CD8-positive, alpha-beta memory T cell (primary cell): ENCODE measurements around the gene MYO1C. TPM values are rescaled to one million over a fixed set of nuclear protein-coding genes. Genes with fewer than 3 reads are reported as not detected.

Experiments
- CTCF ChIA-PET: fragments of 350-600 bp; sonication (Branson Sonifier 250); formaldehyde crosslinking; loops from one replicate; lab custom pipeline; 2021; ENCODE audit warnings: antibody characterized with exemption; lab: Charles Lee
- POLR2A ChIA-PET: fragments of 350-600 bp; sonication (Branson Sonifier 250); formaldehyde crosslinking; loops from one replicate; lab custom pipeline; 2021; ENCODE audit warnings: antibody characterized with exemption; lab: Charles Lee
- DNase-seq, 5 donors: peaks; one replicate each; pipeline versions ENCODE4 v3.0.0 to v3.0.0-alpha.2; 2020 to 2022; ENCODE audit warnings: mixed read lengths in 1 of 5
- H3K27ac ChIP-seq: one replicate; pipeline ENCODE4 v1.7.0; 2013; ENCODE audit warnings: low read depth, mild to moderate bottlenecking, low read length, moderate library complexity
- H3K27me3 ChIP-seq: 2 replicates; pipeline ENCODE4 v1.7.0; 2013; ENCODE audit warnings: low read length, mild to moderate bottlenecking; ENCODE audit not compliant: insufficient read depth, poor library complexity, severe bottlenecking
- H3K36me3 ChIP-seq: 2 replicates; pipeline ENCODE4 v1.7.0; 2013; ENCODE audit warnings: mild to moderate bottlenecking, low read length, moderate library complexity; ENCODE audit not compliant: insufficient read depth
- H3K4me1 ChIP-seq: 2 replicates; pipeline ENCODE4 v1.7.0; 2013; ENCODE audit warnings: mild to moderate bottlenecking, low read length, moderate library complexity; ENCODE audit not compliant: insufficient read depth
- H3K4me3 ChIP-seq: 2 replicates; pipeline ENCODE4 v1.7.0; 2013; ENCODE audit warnings: mild to moderate bottlenecking, low read length
- H3K9me3 ChIP-seq: 2 replicates; pipeline ENCODE4 v1.7.0; 2013; ENCODE audit warnings: mild to moderate bottlenecking, low read length
- H3K27ac Mint-ChIP-seq, 8 donors: one replicate each; pipeline ENCODE4 v1.8.0; 2020 to 2021; ENCODE audit warnings: mixed read lengths in 8 of 8, mild to moderate bottlenecking in 6 of 8, inconsistent platforms in 3 of 8, moderate library complexity in 3 of 8
- H3K27me3 Mint-ChIP-seq, 2 donors: one replicate each; pipeline ENCODE4 v1.8.0; 2020 to 2021; ENCODE audit warnings: mixed read lengths in 2 of 2, mild to moderate bottlenecking in 1 of 2, moderate library complexity in 1 of 2
- H3K36me3 Mint-ChIP-seq, 3 donors: one replicate each; pipeline ENCODE4 v1.8.0; 2020 to 2021; ENCODE audit warnings: mixed read lengths in 3 of 3, inconsistent platforms in 1 of 3, mild to moderate bottlenecking in 1 of 3
- H3K4me1 Mint-ChIP-seq, 3 donors: one replicate each; pipeline ENCODE4 v1.8.0; 2020 to 2021; ENCODE audit warnings: mixed read lengths in 3 of 3, inconsistent platforms in 1 of 3, mild to moderate bottlenecking in 1 of 3
- H3K4me3 Mint-ChIP-seq, 7 donors: one replicate each; pipeline ENCODE4 v1.8.0; 2020 to 2021; ENCODE audit warnings: mixed read lengths in 7 of 7, mild to moderate bottlenecking in 6 of 7, moderate library complexity in 4 of 7, inconsistent platforms in 2 of 7
- H3K9me3 Mint-ChIP-seq, 5 donors: one replicate each; pipeline ENCODE4 v1.8.0; 2020 to 2022; ENCODE audit warnings: mixed read lengths in 5 of 5, mild to moderate bottlenecking in 3 of 5, moderate library complexity in 2 of 5, inconsistent platforms in 1 of 5
- polyA plus RNA-seq: library from polyadenylated mRNA; unstranded; fragments of 300-500 nt; fragmentation: Illumina TruSeq; gene quantifications from one replicate; pipeline ENCODE4 v1.2.3, GENCODE V29; 2021
- total RNA-seq, 2 experiments: library from RNA; stranded (reverse); gene quantifications; one replicate each; pipeline ENCODE4 v1.2.3, GENCODE V29; 2021

The MYO1C gene, protein sequence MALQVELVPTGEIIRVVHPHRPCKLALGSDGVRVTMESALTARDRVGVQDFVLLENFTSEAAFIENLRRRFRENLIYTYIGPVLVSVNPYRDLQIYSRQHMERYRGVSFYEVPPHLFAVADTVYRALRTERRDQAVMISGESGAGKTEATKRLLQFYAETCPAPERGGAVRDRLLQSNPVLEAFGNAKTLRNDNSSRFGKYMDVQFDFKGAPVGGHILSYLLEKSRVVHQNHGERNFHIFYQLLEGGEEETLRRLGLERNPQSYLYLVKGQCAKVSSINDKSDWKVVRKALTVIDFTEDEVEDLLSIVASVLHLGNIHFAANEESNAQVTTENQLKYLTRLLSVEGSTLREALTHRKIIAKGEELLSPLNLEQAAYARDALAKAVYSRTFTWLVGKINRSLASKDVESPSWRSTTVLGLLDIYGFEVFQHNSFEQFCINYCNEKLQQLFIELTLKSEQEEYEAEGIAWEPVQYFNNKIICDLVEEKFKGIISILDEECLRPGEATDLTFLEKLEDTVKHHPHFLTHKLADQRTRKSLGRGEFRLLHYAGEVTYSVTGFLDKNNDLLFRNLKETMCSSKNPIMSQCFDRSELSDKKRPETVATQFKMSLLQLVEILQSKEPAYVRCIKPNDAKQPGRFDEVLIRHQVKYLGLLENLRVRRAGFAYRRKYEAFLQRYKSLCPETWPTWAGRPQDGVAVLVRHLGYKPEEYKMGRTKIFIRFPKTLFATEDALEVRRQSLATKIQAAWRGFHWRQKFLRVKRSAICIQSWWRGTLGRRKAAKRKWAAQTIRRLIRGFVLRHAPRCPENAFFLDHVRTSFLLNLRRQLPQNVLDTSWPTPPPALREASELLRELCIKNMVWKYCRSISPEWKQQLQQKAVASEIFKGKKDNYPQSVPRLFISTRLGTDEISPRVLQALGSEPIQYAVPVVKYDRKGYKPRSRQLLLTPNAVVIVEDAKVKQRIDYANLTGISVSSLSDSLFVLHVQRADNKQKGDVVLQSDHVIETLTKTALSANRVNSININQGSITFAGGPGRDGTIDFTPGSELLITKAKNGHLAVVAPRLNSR
- total RNA-seq (10 to 100 TPM; 36.6 to 36.9 TPM), polyA plus RNA-seq (5.7 TPM)

DNA sequence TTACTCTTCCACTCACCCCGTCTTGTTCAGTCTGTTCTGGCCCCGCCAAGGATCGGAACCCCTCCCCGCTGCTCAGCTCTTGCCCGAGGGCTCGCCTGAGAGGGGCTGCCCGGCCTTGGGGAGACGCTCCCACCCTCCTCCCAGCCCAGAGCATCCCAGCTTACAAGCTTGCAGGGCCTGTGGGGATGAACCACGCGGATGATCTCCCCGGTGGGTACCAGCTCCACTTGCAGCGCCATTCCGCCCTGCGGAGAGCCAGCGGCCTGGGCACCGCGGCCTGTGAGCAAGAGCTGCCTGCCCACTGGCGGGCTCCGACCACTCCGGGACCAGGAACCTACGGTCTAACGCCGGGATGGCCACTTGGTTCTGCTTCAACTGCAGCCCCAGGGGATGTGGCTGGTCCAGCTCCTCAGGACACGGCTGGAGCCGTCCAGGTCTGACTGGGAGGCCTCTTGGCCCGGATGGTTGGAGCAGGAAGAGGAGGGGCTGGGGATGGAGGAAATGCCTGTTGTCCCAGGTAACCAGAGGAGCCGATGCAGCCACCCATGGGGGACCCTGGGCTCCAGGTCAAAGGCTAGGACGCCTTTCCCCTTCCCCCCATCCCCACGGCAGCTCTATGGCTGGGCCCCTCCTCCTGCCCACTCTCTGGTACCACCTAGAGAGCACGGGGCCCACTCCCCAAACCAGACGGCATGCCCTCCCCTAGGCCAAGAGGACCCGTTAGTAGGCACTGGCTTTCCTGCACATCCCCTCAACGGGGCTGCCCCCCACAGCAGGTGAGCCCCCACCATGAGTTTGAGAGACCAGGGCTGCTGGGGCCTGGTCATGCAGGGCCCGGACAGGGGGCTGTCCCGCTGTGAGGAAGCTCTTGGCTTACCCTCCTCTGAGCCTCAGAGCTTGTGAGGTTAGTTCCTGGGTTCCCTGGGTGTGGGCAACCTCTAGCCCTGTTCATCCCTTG is at the start of gene MYO1C:
Gene MYO1C (minus strand): TSS at position 438 of the 958 bp plus-strand sequence. CDS start 199 bp downstream, at position 239.
- Histone ChIP-seq H3K9me3 (no peaks in the 10 kb centered on the region), H3K27me3 (no peaks in the 10 kb centered on the region), H3K4me1 (peaks cover 30% of the 10 kb centered on the region), H3K36me3 (peaks cover 11% of the 10 kb centered on the region), H3K27ac (no peak within 1 kb of the TSS), H3K4me3 (peak within 1 kb of the TSS; percentile 34)
- ChIA-PET POLR2A (interaction anchor here (0.9 to 1.7 kb wide), 2 partner anchors 13 to 111 kb away, joined by 3 to 4 read pairs; no protein-coding TSS in a partner anchor), CTCF (interaction anchor here (0.7 to 1.8 kb wide), 2 partner anchors 23 to 127 kb away, joined by 4 to 7 read pairs; no protein-coding TSS in a partner anchor)
- H3K4me3 Mint-ChIP-seq = peak within 1 kb of the TSS; percentile 74 to 92 (median 84)
- H3K27me3 Mint-ChIP-seq = peaks cover 0 to 1% of the 10 kb centered on the region in 2 donors
- no peak for DNase-seq
- H3K4me1 Mint-ChIP-seq = peaks cover 13 to 37% (median 18%) of the 10 kb centered on the region in 3 donors
- no peaks in the 10 kb centered on the region for H3K9me3 Mint-ChIP-seq
- peaks cover 0 to 28% (median 3%) of the 10 kb centered on the region in 3 donors for H3K36me3 Mint-ChIP-seq
- peak within 1 kb of the TSS; percentile 43 to 91 (median 68) for H3K27ac Mint-ChIP-seq

DNA sequence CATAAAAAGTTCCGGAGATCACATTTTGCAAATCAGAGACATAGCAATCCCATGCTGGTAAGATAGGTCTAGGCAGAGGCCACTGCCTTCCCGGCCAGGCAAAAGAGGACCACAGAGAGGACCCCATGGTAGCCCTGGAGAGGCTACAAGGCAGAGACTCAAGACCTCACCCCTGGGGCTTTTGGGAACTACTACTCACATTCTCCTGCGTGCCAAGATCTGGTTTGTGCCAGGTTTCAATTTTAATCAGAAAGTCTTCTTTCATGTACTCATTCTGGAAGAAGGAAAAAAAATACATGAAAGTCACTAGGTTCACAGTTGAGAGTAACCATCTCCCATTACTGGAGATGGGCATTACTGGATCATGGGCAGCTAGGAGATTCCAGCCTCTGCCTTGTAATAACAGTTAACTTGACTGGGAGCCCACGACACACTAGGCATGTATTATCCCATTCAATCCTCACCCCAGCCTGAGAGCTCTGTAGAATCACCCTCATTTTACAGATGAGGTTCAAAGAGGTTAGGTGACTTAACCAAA is 49.0 kb upstream of the MYO1C start:
- Mint-ChIP-seq H3K36me3 (peaks cover 6 to 78% (median 19%) of the 10 kb centered on the region in 3 donors), H3K4me3 (no peak overlapping the region), H3K27me3 (no peaks in the 10 kb centered on the region), H3K9me3 (no peaks in the 10 kb centered on the region), H3K27ac (peak overlapping the region in 1 of 8 donors; percentile 22), H3K4me1 (peaks cover 0 to 6% (median 1%) of the 10 kb centered on the region in 3 donors)
- CTCF ChIA-PET = interaction anchor here (1.0 kb wide), 1 partner anchor 20 kb away, joined by 3 read pairs; no protein-coding TSS in a partner anchor
- Histone ChIP-seq H3K4me1 (no peaks in the 10 kb centered on the region), H3K4me3 (no peak overlapping the region), H3K27me3 (no peaks in the 10 kb centered on the region), H3K9me3 (no peaks in the 10 kb centered on the region), H3K27ac (no peak overlapping the region), H3K36me3 (peaks cover 25% of the 10 kb centered on the region)
- DNase-seq = no peak
- POLR2A ChIA-PET = no interaction called here

DNA sequence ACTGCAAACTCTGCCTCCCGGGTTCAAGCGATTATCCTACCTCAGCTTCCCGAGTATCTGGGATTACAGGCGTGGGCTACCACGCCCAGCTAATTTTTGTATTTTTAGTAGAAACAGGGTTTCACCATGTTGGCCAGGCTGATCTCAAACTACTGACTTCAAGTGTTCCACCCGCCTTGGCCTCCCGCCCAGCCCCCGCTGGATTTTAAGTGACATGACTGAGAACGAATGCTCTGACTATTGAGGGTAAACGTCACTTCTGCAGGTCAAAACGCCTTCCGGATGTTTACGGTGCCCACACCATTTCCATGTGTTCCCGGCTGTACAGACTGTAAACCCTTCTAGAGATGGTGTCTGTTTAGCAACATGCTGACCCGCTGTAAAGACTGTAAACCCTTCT is 47.3 kb upstream of the MYO1C start:
- POLR2A ChIA-PET = interaction anchor here (0.6 kb wide), 1 partner anchor 175 kb away, joined by 3 read pairs; no protein-coding TSS in a partner anchor
- Histone ChIP-seq H3K27me3 (no peaks in the 10 kb centered on the region), H3K36me3 (peaks cover 25% of the 10 kb centered on the region), H3K4me1 (no peaks in the 10 kb centered on the region), H3K27ac (no peak overlapping the region), H3K4me3 (no peak overlapping the region), H3K9me3 (no peaks in the 10 kb centered on the region)
- Mint-ChIP-seq H3K4me3 (no peak overlapping the region), H3K4me1 (peaks cover 0 to 3% (median 0%) of the 10 kb centered on the region in 3 donors), H3K27ac (peak overlapping the region in 1 of 8 donors; percentile 56), H3K36me3 (peaks cover 6 to 78% (median 17%) of the 10 kb centered on the region in 3 donors), H3K27me3 (no peaks in the 10 kb centered on the region), H3K9me3 (no peaks in the 10 kb centered on the region)
- CTCF ChIA-PET = no interaction called here
- DNase-seq = no peak

DNA sequence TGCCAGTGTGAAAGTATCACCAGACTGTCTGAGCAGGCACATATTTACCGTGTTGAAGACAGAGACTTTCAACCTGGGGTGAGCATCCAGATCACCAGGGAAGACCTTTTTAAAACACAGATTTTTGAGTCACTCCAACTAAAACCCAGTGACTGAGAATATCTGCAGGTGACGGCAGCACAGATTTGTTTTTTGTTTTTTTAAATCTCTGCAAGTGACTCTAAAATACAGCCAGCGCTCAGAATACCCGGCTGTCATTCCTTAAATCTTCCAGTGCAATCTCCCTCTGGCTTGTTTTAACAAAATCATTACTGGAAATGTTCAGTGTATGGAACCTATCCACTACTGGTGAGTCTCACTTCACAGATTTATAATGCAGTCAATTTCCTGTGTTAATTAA is 43.3 kb upstream of the MYO1C start:
- Mint-ChIP-seq H3K4me1 (peaks cover 0 to 1% (median 0%) of the 10 kb centered on the region in 3 donors), H3K4me3 (no peak overlapping the region), H3K27me3 (no peaks in the 10 kb centered on the region), H3K9me3 (no peaks in the 10 kb centered on the region), H3K27ac (peak overlapping the region in 1 of 8 donors; percentile 13), H3K36me3 (peaks cover 6 to 82% (median 17%) of the 10 kb centered on the region in 3 donors)
- DNase-seq = no peak
- peaks cover 17% of the 10 kb centered on the region for H3K36me3 ChIP-seq
- POLR2A ChIA-PET = no interaction called here
- H3K27me3 ChIP-seq = no peaks in the 10 kb centered on the region
- H3K4me1 ChIP-seq = no peaks in the 10 kb centered on the region
- H3K4me3 ChIP-seq = no peak overlapping the region
- no peaks in the 10 kb centered on the region for H3K9me3 ChIP-seq
- CTCF ChIA-PET = no interaction called here
- no peak overlapping the region for H3K27ac ChIP-seq

DNA sequence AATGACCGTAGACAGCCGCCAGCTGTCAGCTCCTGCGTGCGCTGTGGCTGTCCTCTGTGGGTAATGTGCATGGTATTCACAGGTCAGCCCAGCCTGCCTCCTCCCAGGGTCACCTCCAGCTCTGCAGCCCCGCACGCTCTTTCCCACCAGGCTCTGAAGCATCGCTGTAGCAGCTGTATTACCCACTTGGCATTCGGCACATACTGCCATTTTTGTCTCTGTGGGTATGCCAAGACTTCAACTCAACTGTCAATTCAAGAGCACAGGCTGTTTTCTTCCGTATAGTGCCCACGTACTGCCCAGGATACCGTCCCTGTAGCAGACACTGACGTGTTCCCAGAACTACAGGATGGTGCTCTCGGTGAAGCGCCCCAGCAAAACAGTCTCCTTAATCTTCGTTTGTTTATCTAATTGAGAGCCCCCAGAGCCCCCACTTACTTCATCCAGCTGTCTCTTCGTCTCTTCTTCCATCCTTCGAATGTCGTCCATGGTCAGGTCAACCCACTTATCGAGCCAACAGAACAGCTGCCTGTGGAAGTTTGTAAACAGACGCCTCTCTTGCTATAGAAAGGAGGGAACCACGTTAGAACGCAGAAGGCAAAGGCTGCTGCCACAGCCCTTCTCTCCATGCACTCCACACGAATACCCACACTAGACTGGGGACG is 41.3 kb upstream of the MYO1C start:
- H3K27ac ChIP-seq = no peak overlapping the region
- H3K36me3 Mint-ChIP-seq = peaks cover 0 to 73% (median 13%) of the 10 kb centered on the region in 3 donors
- DNase-seq = no peak
- no peaks in the 10 kb centered on the region for H3K4me1 ChIP-seq
- no peaks in the 10 kb centered on the region for H3K27me3 ChIP-seq
- POLR2A ChIA-PET = no interaction called here
- CTCF ChIA-PET = interaction anchor here (1.3 to 1.8 kb wide), 2 partner anchors 17 to 168 kb away, joined by 5 read pairs; partner anchors contain the start of gene INPP5K
- no peak overlapping the region for H3K4me3 Mint-ChIP-seq
- H3K9me3 ChIP-seq = no peaks in the 10 kb centered on the region
- H3K4me3 ChIP-seq = no peak overlapping the region
- no peaks in the 10 kb centered on the region for H3K27me3 Mint-ChIP-seq
- peaks cover 17% of the 10 kb centered on the region for H3K36me3 ChIP-seq
- peaks cover 0 to 1% (median 0%) of the 10 kb centered on the region in 3 donors for H3K4me1 Mint-ChIP-seq
- peak overlapping the region in 1 of 8 donors; percentile 12 for H3K27ac Mint-ChIP-seq
- H3K9me3 Mint-ChIP-seq = no peaks in the 10 kb centered on the region

DNA sequence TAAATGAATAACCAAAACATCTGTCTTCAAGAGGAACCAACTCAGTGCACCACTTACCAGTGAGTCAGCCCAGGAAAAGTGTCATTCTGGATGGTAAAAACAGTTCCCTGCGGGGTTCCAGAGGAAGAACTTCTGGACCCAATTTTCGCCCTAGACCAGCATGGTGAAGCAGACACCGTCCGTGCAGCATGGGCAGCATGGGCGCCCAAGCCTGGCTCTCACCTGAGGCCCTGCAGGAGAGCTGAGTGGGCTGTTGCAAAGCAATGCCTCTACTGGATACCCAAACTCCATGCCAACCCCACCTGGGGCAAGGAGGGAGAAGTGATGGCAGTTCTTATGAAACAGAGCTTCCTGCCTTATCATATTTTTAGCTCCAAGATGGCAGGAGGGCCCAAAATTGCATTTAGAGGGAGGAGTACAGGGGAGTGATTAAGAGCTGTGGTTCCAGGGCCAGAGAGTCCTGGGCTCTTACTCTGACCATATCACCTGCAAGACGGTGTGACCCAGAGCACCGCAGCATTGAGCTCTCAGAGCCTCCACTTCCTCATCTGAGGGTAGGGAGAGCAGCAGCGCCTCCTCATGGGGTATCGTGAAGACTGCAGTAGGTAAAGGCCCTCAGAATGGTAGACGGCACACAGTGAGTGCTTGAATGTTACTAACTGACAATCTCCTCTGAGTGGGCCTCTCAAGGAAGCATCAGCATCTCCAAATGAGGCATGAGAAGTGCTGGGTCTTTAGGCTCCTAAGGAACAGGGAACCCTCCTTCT is 40.5 kb upstream of the MYO1C start:
- H3K4me1 Mint-ChIP-seq = peaks cover 0 to 1% (median 0%) of the 10 kb centered on the region in 3 donors
- no peak overlapping the region for H3K4me3 ChIP-seq
- ChIA-PET CTCF (interaction anchor here (1.3 to 1.8 kb wide), 2 partner anchors 16 to 168 kb away, joined by 5 read pairs; partner anchors contain the start of gene INPP5K), POLR2A (interaction anchor here (0.6 kb wide), 1 partner anchor 821 kb away, joined by 5 read pairs; no protein-coding TSS in a partner anchor)
- no peaks in the 10 kb centered on the region for H3K27me3 ChIP-seq
- peaks cover 13% of the 10 kb centered on the region for H3K36me3 ChIP-seq
- H3K27ac Mint-ChIP-seq = peak overlapping the region in 2 of 8 donors; percentile 12 to 55
- peaks cover 0 to 68% (median 13%) of the 10 kb centered on the region in 3 donors for H3K36me3 Mint-ChIP-seq
- no peaks in the 10 kb centered on the region for H3K9me3 Mint-ChIP-seq
- no peak overlapping the region for H3K4me3 Mint-ChIP-seq
- no peaks in the 10 kb centered on the region for H3K27me3 Mint-ChIP-seq
- no peak overlapping the region for H3K27ac ChIP-seq
- no peaks in the 10 kb centered on the region for H3K9me3 ChIP-seq
- peak; percentile 10 to 53 (median 25) for DNase-seq
- no peaks in the 10 kb centered on the region for H3K4me1 ChIP-seq
